Smooth muscle cell (in vitro differentiated cells): ENCODE measurements around the gene ALOXE3. TPM values are rescaled to one million over a fixed set of nuclear protein-coding genes. Genes with fewer than 3 reads are reported as not detected.

Experiments
- DNase-seq: peaks from one replicate; lab custom pipeline; 2025; ENCODE audit not compliant: unreplicated experiment; lab: John Stamatoyannopoulos, UW
- H2AFZ ChIP-seq: fragments of 200-600 bp; sonication (generic); 2 replicates; pipeline ENCODE4 v1.6.0; 2016; ENCODE audit warnings: antibody characterized with exemption, low read depth, mild to moderate bottlenecking
- H3F3A ChIP-seq: fragments of 200-600 bp; sonication (generic); 2 replicates; pipeline ENCODE4 v1.6.0; 2017; ENCODE audit warnings: antibody characterized with exemption, low read depth
- H3K27ac ChIP-seq: fragments of 200-600 bp; sonication (generic); 2 replicates; pipeline ENCODE4 v1.5.1; 2016; ENCODE audit warnings: low read depth, mild to moderate bottlenecking
- H3K27me3 ChIP-seq: fragments of 200-600 bp; sonication (generic); 2 replicates; pipeline ENCODE4 v1.6.1; 2016; ENCODE audit warnings: low read depth, mild to moderate bottlenecking
- H3K36me3 ChIP-seq: fragments of 200-600 bp; sonication (generic); 2 replicates; pipeline ENCODE4 v1.5.1; 2016; ENCODE audit warnings: low read depth
- H3K4me1 ChIP-seq: fragments of 200-600 bp; sonication (generic); 2 replicates; pipeline ENCODE4 v1.5.1; 2016; ENCODE audit warnings: low read depth
- H3K4me2 ChIP-seq: fragments of 200-600 bp; sonication (generic); 2 replicates; pipeline ENCODE4 v1.6.0; 2016; ENCODE audit warnings: mild to moderate bottlenecking
- H3K4me3 ChIP-seq: fragments of 200-600 bp; sonication (generic); 2 replicates; pipeline ENCODE4 v1.5.1; 2016; ENCODE audit warnings: mild to moderate bottlenecking
- H3K79me2 ChIP-seq: fragments of 200-600 bp; sonication (generic); 2 replicates; pipeline ENCODE4 v1.6.0; 2016; ENCODE audit warnings: low read depth, mild to moderate bottlenecking
- H3K9ac ChIP-seq: fragments of 200-600 bp; sonication (generic); 2 replicates; pipeline ENCODE4 v1.6.0; 2016; ENCODE audit warnings: low read depth
- H3K9me3 ChIP-seq: fragments of 200-600 bp; sonication (generic); replicated peaks from 2 replicates; pipeline ENCODE4 v1.5.1; 2016; ENCODE audit warnings: low read depth
- H4K20me1 ChIP-seq: fragments of 200-600 bp; sonication (generic); 2 replicates; pipeline ENCODE4 v1.6.0; 2016; ENCODE audit warnings: low read depth
- CTCF ChIP-seq: fragments of 200-600 bp; sonication (generic); IDR thresholded peaks from 2 replicates; pipeline ENCODE4 v1.5.1; 2017; ENCODE audit warnings: borderline replicate concordance, mild to moderate bottlenecking, antibody characterized with exemption; ENCODE audit not compliant: insufficient read depth, poor library complexity, severe bottlenecking
- WGBS: methylation state at CpG from one replicate; pipeline ENCODE4 v1.1.7; 2016; ENCODE audit warnings: low lambda C conversion rate; 5-methylcytosine and 5-hydroxymethylcytosine counted together
- polyA plus RNA-seq: library from polyadenylated mRNA; unstranded; fragments of >200 nt; fragmentation: Nextera tagmentation; extraction: Ambion mirVana; gene quantifications from 2 replicates; pipeline ENCODE4 v1.2.1, GENCODE V29; 2016
- total RNA-seq: library from RNA; depleted of rRNA; stranded (reverse); fragments of >200 nt; gene quantifications from 2 replicates; pipeline ENCODE4 v1.2.3, GENCODE V29; 2014

ALOXE3 gene
- total and polyA plus RNA-seq, 2 experiments from 2014 or later, result 0.25 to 1.7 TPM

GRCh38 chr17:8057691-8058114 lies 60.6 kb downstream of the ALOXE3 start:
- WGBS, result 9% methylated on average over 14 of the region's 14 CpGs

GRCh38 chr17:8056976-8057625 lies 61.2 kb downstream of the ALOXE3 start:
- DNase-seq, result no peak
- no peak for TF ChIP-seq CTCF
- Histone ChIP-seq H3K9me3 (no peaks in the 10 kb centered on the region), H3K36me3 (no peaks in the 10 kb centered on the region), H3K4me2 (peak overlapping the region; percentile 50), H4K20me1 (no peaks in the 10 kb centered on the region), H2AFZ (no peak overlapping the region), H3F3A (peaks cover 9% of the 10 kb centered on the region), H3K27me3 (peaks cover 33% of the 10 kb centered on the region), H3K4me3 (peak overlapping the region; percentile 18), H3K27ac (no peak overlapping the region), H3K9ac (no peak overlapping the region), H3K4me1 (no peaks in the 10 kb centered on the region), H3K79me2 (no peaks in the 10 kb centered on the region)
- WGBS, result 75% methylated on average over 17 of the region's 17 CpGs

More at GRCh38 chr17:8057691-8058114, 60.6 kb downstream of the ALOXE3 start:
- H3K36me3 ChIP-seq, result no peaks in the 10 kb centered on the region
- peaks cover 9% of the 10 kb centered on the region for H3F3A ChIP-seq
- peak overlapping the region; percentile 50 for H3K4me2 ChIP-seq
- no peak for DNase-seq
- peaks cover 3% of the 10 kb centered on the region for H3K4me1 ChIP-seq
- no peak overlapping the region for H3K9ac ChIP-seq
- no peak overlapping the region for H2AFZ ChIP-seq
- no peaks in the 10 kb centered on the region for H3K79me2 ChIP-seq
- peaks cover 39% of the 10 kb centered on the region for H3K27me3 ChIP-seq
- no peaks in the 10 kb centered on the region for H4K20me1 ChIP-seq
- peak; percentile 75 for TF ChIP-seq CTCF
- peak overlapping the region; percentile 18 for H3K4me3 ChIP-seq
- no peaks in the 10 kb centered on the region for H3K9me3 ChIP-seq
- H3K27ac ChIP-seq, result no peak overlapping the region

GRCh38 chr17:8056232-8056975 lies 61.9 kb downstream of the ALOXE3 start:
- no peak overlapping the region for H3K9ac ChIP-seq
- peaks cover 9% of the 10 kb centered on the region for H3F3A ChIP-seq
- H4K20me1 ChIP-seq, result no peaks in the 10 kb centered on the region
- no peak overlapping the region for H2AFZ ChIP-seq
- H3K79me2 ChIP-seq, result no peaks in the 10 kb centered on the region
- H3K36me3 ChIP-seq, result no peaks in the 10 kb centered on the region
- peak overlapping the region; percentile 50 for H3K4me2 ChIP-seq
- WGBS, result 25% methylated on average over 14 of the region's 14 CpGs
- H3K9me3 ChIP-seq, result no peaks in the 10 kb centered on the region
- DNase-seq, result no peak
- no peaks in the 10 kb centered on the region for H3K4me1 ChIP-seq
- peak overlapping the region; percentile 18 for H3K4me3 ChIP-seq
- H3K27me3 ChIP-seq, result peaks cover 26% of the 10 kb centered on the region
- peak overlapping the region; percentile 1 for H3K27ac ChIP-seq
- no peak for TF ChIP-seq CTCF
